ENCODE measurements around the gene RAB15. TPM values are rescaled to one million over a fixed set of nuclear protein-coding genes. Genes with fewer than 3 reads are reported as not detected.

RAB15 gene
- total and polyA plus RNA-seq, 9 of the 15 experiments (the other 6 are each of a cell fraction or from before 2014, with no cell fraction given) = 0.09 to 0.30 (median 0.16) TPM; not detected in 2

GRCh38 chr14:64986648-64987437 is 14.7 kb upstream of the RAB15 start, which contains the start of gene FNTB (continued):
- TF ChIP-seq ZFP36 (IDR thresholded peaks at IDR 0.05; ENCODE audit: low read depth, low read length, partially characterized antibody) (no peak), MYNN (IDR thresholded peaks at IDR 0.05) (peak; percentile 34; the same call in 1 of the 2 replicates), MYNN (CRISPR knock-in tag; IDR thresholded peaks at IDR 0.05) (no peak), FOSL1 (tag; conservative IDR thresholded peaks at IDR 0.05) (0 out of 2 replicates have a peak, but pooled peaks have one; percentile 50), ZNF79 (CRISPR knock-in tag; IDR thresholded peaks at IDR 0.05; ENCODE audit: low read depth) (no peak), ID3 (CRISPR knock-in tag; IDR thresholded peaks at IDR 0.05) (no peak), ID3 (tag; IDR thresholded peaks at IDR 0.05) (no peak), CSDE1 (IDR thresholded peaks at IDR 0.05) (no peak), HNRNPH1 (optimal IDR thresholded peaks at IDR 0.05; ENCODE audit: low read depth, low read length) (no peak), U2AF2 (optimal IDR thresholded peaks at IDR 0.05; ENCODE audit: low read depth, low read length) (no peak), SIN3B (IDR thresholded peaks at IDR 0.05; ENCODE audit: low read depth) (peak; percentile 39; the same call in 1 of the 2 replicates), UBTF (IDR thresholded peaks at IDR 0.05; ENCODE audit: borderline replicate concordance in 1 of 2, low read depth in 2 of 2, low read length in 2 of 2) (no peak), NFXL1 (CRISPR knock-in tag; IDR thresholded peaks at IDR 0.05) (no peak), GATAD2A (IDR thresholded peaks at IDR 0.05) (no peak), TCF7 (IDR thresholded peaks at IDR 0.05; ENCODE audit: borderline replicate concordance) (no peak), TRIM28 (IDR thresholded peaks at IDR 0.05) (0 out of 2 replicates have a peak, but pooled peaks have one; percentile 41), HCFC1 (IDR thresholded peaks at IDR 0.05; ENCODE audit: low read depth, low read length) (peak; percentile 91), DPF2 (IDR thresholded peaks at IDR 0.05) (0 out of 2 replicates have a peak, but pooled peaks have one; percentile 23), ATF1 (CRISPR knock-in tag; IDR thresholded peaks at IDR 0.05) (no peak), ATF1 (tag; IDR thresholded peaks at IDR 0.05) (peak; percentile 88), ZNF277 (CRISPR knock-in tag; IDR thresholded peaks at IDR 0.05; ENCODE audit: borderline replicate concordance) (no peak), RBBP5 (IDR thresholded peaks at IDR 0.05; ENCODE audit: borderline replicate concordance, insufficient read depth, low read length, poor library complexity, severe bottlenecking) (peak; percentile 56), SMAD4 (CRISPR knock-in tag; conservative IDR thresholded peaks at IDR 0.05) (peak; percentile 49; the same call in 1 of the 2 replicates), ZNF436 (CRISPR knock-in tag; IDR thresholded peaks at IDR 0.05) (no peak), CREB1 (IDR thresholded peaks at IDR 0.05) (no peak), CREB1 (CRISPR knock-in tag; IDR thresholded peaks at IDR 0.05) (peak; percentile 57; the same call in 1 of the 2 replicates), SRSF9 (IDR thresholded peaks at IDR 0.05; ENCODE audit: borderline replicate concordance, low read depth, low read length) (no peak), TAF1 (IDR thresholded peaks at IDR 0.05; ENCODE audit: control insufficient read depth, extremely low read depth, insufficient read depth, low read length, severe bottlenecking) (peak; percentile 60)
